HCT116 (cell line): ENCODE results near the gene FUT9. TPM values are rescaled to one million over a fixed set of nuclear protein-coding genes. Genes with fewer than 3 reads are reported as not detected.

Experiments
- ATAC-seq: fragments of 200-7000 bp; cut with Tn5 transposase; 2 replicates; pipeline ENCODE4 v1.9.1; 2020; ENCODE audit warnings: mild to moderate bottlenecking, moderate library complexity
- BruUV-seq: library from RNA; stranded (reverse); fragments of 400-500 nt; replicated peaks from 2 replicates; lab custom pipeline; 2021; lab: Mats Ljungman, UMichigan
- CTCF ChIA-PET: fragments of 300-600 bp; sonication (Branson Sonifier 250); formaldehyde crosslinking; loops from one replicate; lab custom pipeline; 2021; ENCODE audit warnings: antibody characterized with exemption; lab: Charles Lee
- POLR2A ChIA-PET: fragments of 300-600, 350-600 bp; sonication (Branson Sonifier 250); formaldehyde crosslinking; loops from one replicate; lab custom pipeline; 2021; ENCODE audit warnings: antibody characterized with exemption; lab: Charles Lee
- RAD21 ChIA-PET, 2 experiments: fragments of 300-600 bp; sonication (Branson Sonifier 250); formaldehyde crosslinking; loops; one replicate each; lab custom pipeline; 2023; ENCODE audit warnings: low total read pairs in 2 of 2; ENCODE audit not compliant: uncharacterized antibody in 2 of 2, unreplicated experiment in 2 of 2, low non-redundant PET in 1 of 2; lab: Charles Lee
- DNase-seq: peaks from one replicate; pipeline ENCODE4 v3.0.0-alpha.2; 2010; ENCODE audit warnings: low read depth, low spot score
- H2AFZ ChIP-seq: fragments of 200-600 bp; shearing (Covaris generic), sonication (generic); 2 replicates; pipeline ENCODE4 v1.6.1; 2017; ENCODE audit warnings: low read depth, mixed run types, mixed read lengths, antibody characterized with exemption, low read length; ENCODE audit not compliant: poor library complexity, severe bottlenecking
- H3K27ac ChIP-seq: 2 replicates; pipeline ENCODE4 v1.5.1; 2012; ENCODE audit warnings: low read depth, low read length
- H3K27me3 ChIP-seq: fragments of 200-600 bp; sonication (generic); 2 replicates; pipeline ENCODE4 v1.6.1; 2016; ENCODE audit warnings: mixed run types, low read length, mixed read lengths; ENCODE audit not compliant: insufficient read depth
- H3K36me3 ChIP-seq, 2 experiments: fragments of 200-500 bp in 1 of 2; fragments of 200-600 bp in 1 of 2; sonication (Bioruptor generic) in 1 of 2; sonication (generic) in 1 of 2; 2 replicates each; pipeline versions ENCODE4 v1.5.1 to v1.6.1; 2014 to 2016; ENCODE audit warnings: low read length in 2 of 2, inconsistent platforms in 1 of 2, mixed read lengths in 1 of 2, mixed run types in 1 of 2; ENCODE audit not compliant: insufficient read depth in 2 of 2, control insufficient read depth in 1 of 2
- H3K4me1 ChIP-seq, 2 experiments: fragments of 200-600 bp in 1 of 2; sonication (generic) in 1 of 2; 2 replicates each; pipeline versions ENCODE4 v1.5.1 to v1.6.1; 2012 to 2017; ENCODE audit warnings: low read length in 2 of 2, inconsistent platforms in 1 of 2, mild to moderate bottlenecking in 1 of 2, mixed read lengths in 1 of 2, mixed run types in 1 of 2, moderate library complexity in 1 of 2; ENCODE audit not compliant: insufficient read depth in 2 of 2, control insufficient read depth in 1 of 2
- H3K4me2 ChIP-seq: fragments of 200-600 bp; sonication (generic); 2 replicates; pipeline ENCODE4 v1.6.1; 2017; ENCODE audit warnings: mixed run types, low read length, mixed read lengths
- H3K4me3 ChIP-seq, 2 experiments: fragments of 200-600 bp in 1 of 2; sonication (generic) in 1 of 2; replicated peaks in 1 of 2; 2 replicates each; pipeline ENCODE4 v1.5.1; 2011 to 2016; ENCODE audit warnings: low read length in 2 of 2, control low read depth in 1 of 2, low read depth in 1 of 2, mild to moderate bottlenecking in 1 of 2, mixed read lengths in 1 of 2, mixed run types in 1 of 2
- H3K79me2 ChIP-seq: fragments of 200-600 bp; sonication (generic); 2 replicates; pipeline ENCODE4 v1.6.1; 2017; ENCODE audit warnings: mild to moderate bottlenecking, mixed run types, low read length, moderate library complexity, mixed read lengths; ENCODE audit not compliant: insufficient read depth
- H3K9ac ChIP-seq: fragments of 200-600 bp; sonication (generic); 2 replicates; pipeline ENCODE4 v1.6.1; 2016; ENCODE audit warnings: low read length, mixed read lengths
- H3K9me2 ChIP-seq: fragments of 200-600 bp; sonication (generic), shearing (Covaris generic); 2 replicates; pipeline ENCODE4 v1.6.1; 2017; ENCODE audit warnings: mixed run types, mild to moderate bottlenecking, moderate library complexity; ENCODE audit not compliant: insufficient read depth
- H3K9me3 ChIP-seq, 2 experiments: fragments of 200-500 bp in 1 of 2; fragments of 200-600 bp in 1 of 2; sonication (Bioruptor generic) in 1 of 2; sonication (generic) in 1 of 2; 2 replicates each; pipeline ENCODE4 v1.6.1; 2014 to 2017; ENCODE audit warnings: low read length in 2 of 2, mixed read lengths in 2 of 2, inconsistent platforms in 1 of 2, low read depth in 1 of 2, mild to moderate bottlenecking in 1 of 2, mixed run types in 1 of 2, moderate library complexity in 1 of 2; ENCODE audit not compliant: control insufficient read depth in 1 of 2, insufficient read depth in 1 of 2
- H4K20me1 ChIP-seq: fragments of 200-600 bp; sonication (generic), shearing (Covaris generic); 2 replicates; pipeline ENCODE4 v1.6.1; 2017; ENCODE audit warnings: mixed run types, mild to moderate bottlenecking, moderate library complexity; ENCODE audit not compliant: insufficient read depth
- CBX3 ChIP-seq: IDR thresholded peaks from 2 replicates; pipeline ENCODE4 v1.6.1; 2012; ENCODE audit warnings: low read depth
- EGR1 ChIP-seq: IDR thresholded peaks from 2 replicates; pipeline ENCODE4 v1.6.1; 2012; ENCODE audit warnings: low read depth
- ELF1 ChIP-seq: IDR thresholded peaks from 2 replicates; pipeline ENCODE4 v1.6.1; 2012; ENCODE audit warnings: low read depth, borderline replicate concordance
- FOSL1 ChIP-seq: IDR thresholded peaks from 2 replicates; pipeline ENCODE4 v1.6.1; 2012; ENCODE audit warnings: low read depth
- JUND ChIP-seq: IDR thresholded peaks from 2 replicates; pipeline ENCODE4 v1.6.1; 2012
- POLR2A ChIP-seq: IDR thresholded peaks from 2 replicates; pipeline ENCODE4 v1.7.0; 2011; ENCODE audit warnings: borderline replicate concordance; ENCODE audit not compliant: insufficient read depth, insufficient read length; ENCODE audit errors: extremely low read depth
- POLR2AphosphoS5 ChIP-seq: IDR thresholded peaks from 2 replicates; pipeline ENCODE4 v1.6.1; 2011; ENCODE audit warnings: mild to moderate bottlenecking, low read depth, low read length, moderate library complexity
- RAD21 ChIP-seq: IDR thresholded peaks from 2 replicates; pipeline ENCODE4 v1.6.1; 2012; ENCODE audit warnings: low read depth, mild to moderate bottlenecking
- SRF ChIP-seq: IDR thresholded peaks from 2 replicates; pipeline ENCODE4 v1.6.1; 2012; ENCODE audit warnings: low read depth
- TCF7L2 ChIP-seq: IDR thresholded peaks from 2 replicates; pipeline ENCODE4 v1.7.0; 2011; ENCODE audit warnings: borderline replicate concordance, inconsistent platforms; ENCODE audit not compliant: insufficient read depth, insufficient read length; ENCODE audit errors: extremely low read depth
- YY1 ChIP-seq: IDR thresholded peaks from 2 replicates; pipeline ENCODE4 v1.6.1; 2011; ENCODE audit warnings: low read length, low read depth, moderate library complexity, mild to moderate bottlenecking; ENCODE audit not compliant: insufficient replicate concordance; ENCODE audit errors: extremely low read depth
- ZFX ChIP-seq: fragments of 450-650 bp; IDR thresholded peaks from 2 replicates; pipeline ENCODE4 v1.6.1; 2017
- intact Hi-C: fragments of 100-400 bp; cut with micrococcal nuclease; formaldehyde crosslinking; loops from 2 replicates; pipeline ENCODE4 v1.10.0; 2022
- total RNA-seq: library from RNA; stranded (reverse); gene quantifications from one replicate; pipeline ENCODE4 v1.2.1, GENCODE V29; 2021; ENCODE audit not compliant: unreplicated experiment
- TF ChIP-seq, protein P1 (sequence below): IDR thresholded peaks from 2 replicates; pipeline ENCODE4 v1.6.1; 2011; ENCODE audit warnings: mild to moderate bottlenecking, low read length, moderate library complexity; ENCODE audit not compliant: insufficient replicate concordance; ENCODE audit errors: extremely low read depth

FUT9 gene
- total RNA-seq, 1 experiment from 2014 or later: not detected

- no peaks in the 10 kb centered on the region for H3K4me1 ChIP-seq
- H3K27me3 ChIP-seq: no peaks in the 10 kb centered on the region
- H3K36me3 ChIP-seq: no peaks in the 10 kb centered on the region
- no peak overlapping the region for H3K9ac ChIP-seq
- no peak overlapping the region for H3K4me3 ChIP-seq
- no peak overlapping the region for H2AFZ ChIP-seq
- RAD21 ChIA-PET: no interaction called here
- CTCF ChIA-PET: no interaction called here
- TF ChIP-seq EGR1: no peak
- TF ChIP-seq, protein P1, sequence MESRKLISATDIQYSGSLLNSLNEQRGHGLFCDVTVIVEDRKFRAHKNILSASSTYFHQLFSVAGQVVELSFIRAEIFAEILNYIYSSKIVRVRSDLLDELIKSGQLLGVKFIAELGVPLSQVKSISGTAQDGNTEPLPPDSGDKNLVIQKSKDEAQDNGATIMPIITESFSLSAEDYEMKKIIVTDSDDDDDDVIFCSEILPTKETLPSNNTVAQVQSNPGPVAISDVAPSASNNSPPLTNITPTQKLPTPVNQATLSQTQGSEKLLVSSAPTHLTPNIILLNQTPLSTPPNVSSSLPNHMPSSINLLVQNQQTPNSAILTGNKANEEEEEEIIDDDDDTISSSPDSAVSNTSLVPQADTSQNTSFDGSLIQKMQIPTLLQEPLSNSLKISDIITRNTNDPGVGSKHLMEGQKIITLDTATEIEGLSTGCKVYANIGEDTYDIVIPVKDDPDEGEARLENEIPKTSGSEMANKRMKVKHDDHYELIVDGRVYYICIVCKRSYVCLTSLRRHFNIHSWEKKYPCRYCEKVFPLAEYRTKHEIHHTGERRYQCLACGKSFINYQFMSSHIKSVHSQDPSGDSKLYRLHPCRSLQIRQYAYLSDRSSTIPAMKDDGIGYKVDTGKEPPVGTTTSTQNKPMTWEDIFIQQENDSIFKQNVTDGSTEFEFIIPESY: no peak
- no peak for TF ChIP-seq POLR2AphosphoS5
- TF ChIP-seq SRF: no peak
- no peak for TF ChIP-seq ZFX
- no peak for TF ChIP-seq POLR2A
- TF ChIP-seq JUND: no peak
- no peak for TF ChIP-seq YY1
- no peak for TF ChIP-seq TCF7L2
- no peak for TF ChIP-seq FOSL1
- no peak for TF ChIP-seq ELF1
- TF ChIP-seq RAD21: no peak
- TF ChIP-seq CBX3: no peak
- POLR2A ChIA-PET: no interaction called here
- H3K9me2 ChIP-seq: no peaks in the 10 kb centered on the region
- H3K79me2 ChIP-seq: no peaks in the 10 kb centered on the region
- no peaks in the 10 kb centered on the region for H4K20me1 ChIP-seq
- no TSS peak for BruUV-seq
- no peak overlapping the region for H3K27ac ChIP-seq
- H3K9me3 ChIP-seq: no peaks in the 10 kb centered on the region
- DNase-seq: no peak
- intact Hi-C loops: no loop called here
- no peak overlapping the region for H3K4me2 ChIP-seq
- no peak for ATAC-seq
Measured at GRCh38 chr6:95994151-95994550, 21.6 kb upstream of the FUT9 start.
